Measurements from ENCODE around the gene LHPP. TPM values are rescaled to one million over a fixed set of nuclear protein-coding genes. Genes with fewer than 3 reads are reported as not detected.
A peak's percentile ranks its signal among the peaks of the same experiment; 100 is the strongest.

Gene LHPP
- total RNA-seq, 1 donor from 2014 or later: 12.1 TPM

DNA sequence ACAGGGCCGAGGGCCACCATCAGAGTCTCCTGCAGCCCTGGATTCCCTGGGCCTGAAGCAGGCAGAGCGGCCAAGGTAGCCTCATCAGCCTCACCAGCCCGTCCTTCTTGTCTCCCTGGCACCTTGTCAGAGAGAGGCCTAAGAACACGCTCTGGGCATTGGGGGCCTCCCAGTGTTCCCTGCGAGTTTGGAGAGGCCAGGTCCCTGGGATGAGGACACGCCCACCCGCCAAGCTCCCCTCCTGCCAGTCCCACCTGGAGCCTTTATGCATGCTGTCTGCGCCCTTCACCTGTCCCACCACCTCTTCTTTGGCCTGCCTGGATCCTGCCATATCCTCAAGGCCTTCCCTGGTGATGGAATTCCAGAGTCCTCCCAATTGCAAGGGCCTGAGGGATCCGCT, 69.2 kb downstream of the LHPP start:
- TF ChIP-seq, protein P1, sequence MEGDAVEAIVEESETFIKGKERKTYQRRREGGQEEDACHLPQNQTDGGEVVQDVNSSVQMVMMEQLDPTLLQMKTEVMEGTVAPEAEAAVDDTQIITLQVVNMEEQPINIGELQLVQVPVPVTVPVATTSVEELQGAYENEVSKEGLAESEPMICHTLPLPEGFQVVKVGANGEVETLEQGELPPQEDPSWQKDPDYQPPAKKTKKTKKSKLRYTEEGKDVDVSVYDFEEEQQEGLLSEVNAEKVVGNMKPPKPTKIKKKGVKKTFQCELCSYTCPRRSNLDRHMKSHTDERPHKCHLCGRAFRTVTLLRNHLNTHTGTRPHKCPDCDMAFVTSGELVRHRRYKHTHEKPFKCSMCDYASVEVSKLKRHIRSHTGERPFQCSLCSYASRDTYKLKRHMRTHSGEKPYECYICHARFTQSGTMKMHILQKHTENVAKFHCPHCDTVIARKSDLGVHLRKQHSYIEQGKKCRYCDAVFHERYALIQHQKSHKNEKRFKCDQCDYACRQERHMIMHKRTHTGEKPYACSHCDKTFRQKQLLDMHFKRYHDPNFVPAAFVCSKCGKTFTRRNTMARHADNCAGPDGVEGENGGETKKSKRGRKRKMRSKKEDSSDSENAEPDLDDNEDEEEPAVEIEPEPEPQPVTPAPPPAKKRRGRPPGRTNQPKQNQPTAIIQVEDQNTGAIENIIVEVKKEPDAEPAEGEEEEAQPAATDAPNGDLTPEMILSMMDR (conservative IDR thresholded peaks at IDR 0.05; ENCODE audit: low read depth, low read length): no peak
- H3K4me3 ChIP-seq (ENCODE audit: low read depth, low read length): no peak overlapping the region
- DNase-seq (ENCODE audit: low read depth): no peak

DNA sequence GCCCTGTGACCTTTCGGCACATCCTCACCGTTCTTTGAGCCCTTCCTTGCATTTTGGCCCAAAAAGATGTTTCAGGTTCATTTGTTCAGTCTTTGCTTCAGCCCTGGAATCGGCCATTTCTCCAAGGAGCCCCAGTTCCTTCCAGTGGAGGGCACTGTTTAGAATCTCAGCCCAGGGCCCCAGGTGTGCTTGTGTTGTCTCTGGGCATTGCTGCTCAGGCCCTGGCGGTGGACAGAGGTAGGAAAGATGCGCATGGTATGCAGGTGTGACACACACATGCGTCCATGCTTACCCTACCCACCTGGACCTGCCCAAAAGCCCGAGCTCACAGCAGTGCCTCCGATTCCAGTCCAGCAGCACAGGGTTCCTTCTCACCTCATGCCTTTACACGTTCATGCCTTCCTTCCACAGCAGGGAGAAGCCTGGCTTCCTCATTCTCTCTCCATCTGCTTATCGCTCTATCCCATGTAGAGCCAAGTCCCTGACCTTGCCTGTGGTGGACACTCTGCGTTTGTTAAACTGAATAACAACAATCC, 70.6 kb downstream of the LHPP start:
- H3K4me3 ChIP-seq (ENCODE audit: low read depth, low read length): no peak overlapping the region
- TF ChIP-seq, protein P1 (conservative IDR thresholded peaks at IDR 0.05; ENCODE audit: low read depth, low read length): peak; percentile 39
- no peak for DNase-seq (ENCODE audit: low read depth)

DNA sequence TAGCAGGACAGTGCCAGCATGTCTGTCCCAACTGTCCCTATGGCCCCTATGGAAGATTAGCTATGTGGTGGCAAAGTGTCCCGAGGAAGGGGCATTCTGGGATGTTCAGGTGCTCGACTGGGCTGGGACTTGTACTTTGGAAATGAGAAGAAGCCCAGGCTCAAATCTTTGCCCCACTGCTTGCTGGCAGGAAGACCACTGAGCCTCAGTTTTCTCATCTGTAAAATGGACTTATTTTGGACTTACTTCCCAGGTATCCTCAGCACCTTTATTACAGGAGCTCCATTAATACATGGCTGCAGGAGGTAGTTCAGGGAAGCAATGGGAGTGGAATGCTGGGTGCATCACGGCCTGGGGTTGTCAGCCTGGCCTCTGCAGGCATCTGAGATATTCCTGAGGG, 71.2 kb downstream of the LHPP start:
- TF ChIP-seq, protein P1 (conservative IDR thresholded peaks at IDR 0.05; ENCODE audit: low read depth, low read length): no peak
- no peak overlapping the region for H3K4me3 ChIP-seq (ENCODE audit: low read depth, low read length)
- no peak for DNase-seq (ENCODE audit: low read depth)

DNA sequence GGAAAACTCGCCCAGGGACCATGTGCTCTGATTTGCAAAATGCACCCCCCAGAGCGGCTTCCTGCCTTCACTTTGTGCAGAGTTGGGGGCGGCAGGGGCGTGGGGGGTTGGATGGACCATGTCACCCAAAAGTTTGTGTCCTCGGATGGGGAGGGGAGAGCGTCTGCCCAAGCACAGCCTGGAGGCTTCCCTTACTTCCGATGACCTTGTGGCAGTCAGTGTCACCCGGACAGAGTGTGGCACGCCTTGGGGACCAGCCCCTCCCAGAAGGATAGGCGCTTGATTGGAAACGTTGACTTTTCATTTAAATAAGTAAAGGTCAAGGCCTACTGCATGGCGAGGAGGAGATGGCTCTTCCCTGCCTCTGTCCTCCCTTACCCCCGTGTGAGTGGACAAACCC, 71.6 kb downstream of the LHPP start:
- TF ChIP-seq, protein P1 (conservative IDR thresholded peaks at IDR 0.05; ENCODE audit: low read depth, low read length): no peak
- no peak overlapping the region for H3K4me3 ChIP-seq (ENCODE audit: low read depth, low read length)
- no peak for DNase-seq (ENCODE audit: low read depth)

DNA sequence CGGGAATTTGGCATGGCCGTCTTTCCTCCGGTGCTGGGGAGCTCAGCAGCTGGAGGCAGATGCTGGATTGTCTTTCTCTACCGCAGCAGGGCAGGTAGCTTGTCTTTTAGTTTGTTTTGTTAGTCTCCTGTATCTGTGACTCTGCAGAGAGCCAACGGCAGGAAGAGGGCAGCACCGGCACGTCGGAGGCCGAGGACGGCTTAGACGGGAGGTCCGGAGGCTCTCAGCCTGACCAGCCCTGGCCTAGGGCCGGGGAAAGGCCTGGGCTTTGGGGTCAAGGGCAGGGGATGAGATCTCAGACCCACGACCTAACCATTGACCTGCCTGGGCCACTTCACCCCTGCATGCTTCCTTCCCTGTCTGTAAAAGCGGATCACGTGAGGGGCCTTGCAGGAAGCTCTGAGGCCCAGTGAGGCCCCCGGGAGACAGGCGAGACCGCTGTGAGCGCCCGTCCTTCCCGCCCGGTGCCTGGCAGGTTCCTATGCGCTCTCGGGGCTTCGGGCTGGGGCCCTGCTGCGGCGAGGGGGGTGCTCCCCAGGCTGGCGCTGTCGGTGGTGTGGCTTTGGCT, 72.7 kb downstream of the LHPP start:
- H3K4me3 ChIP-seq (ENCODE audit: low read depth, low read length): no peak overlapping the region
- DNase-seq (ENCODE audit: low read depth): no peak
- TF ChIP-seq, protein P1 (conservative IDR thresholded peaks at IDR 0.05; ENCODE audit: low read depth, low read length): peak; percentile 7

DNA sequence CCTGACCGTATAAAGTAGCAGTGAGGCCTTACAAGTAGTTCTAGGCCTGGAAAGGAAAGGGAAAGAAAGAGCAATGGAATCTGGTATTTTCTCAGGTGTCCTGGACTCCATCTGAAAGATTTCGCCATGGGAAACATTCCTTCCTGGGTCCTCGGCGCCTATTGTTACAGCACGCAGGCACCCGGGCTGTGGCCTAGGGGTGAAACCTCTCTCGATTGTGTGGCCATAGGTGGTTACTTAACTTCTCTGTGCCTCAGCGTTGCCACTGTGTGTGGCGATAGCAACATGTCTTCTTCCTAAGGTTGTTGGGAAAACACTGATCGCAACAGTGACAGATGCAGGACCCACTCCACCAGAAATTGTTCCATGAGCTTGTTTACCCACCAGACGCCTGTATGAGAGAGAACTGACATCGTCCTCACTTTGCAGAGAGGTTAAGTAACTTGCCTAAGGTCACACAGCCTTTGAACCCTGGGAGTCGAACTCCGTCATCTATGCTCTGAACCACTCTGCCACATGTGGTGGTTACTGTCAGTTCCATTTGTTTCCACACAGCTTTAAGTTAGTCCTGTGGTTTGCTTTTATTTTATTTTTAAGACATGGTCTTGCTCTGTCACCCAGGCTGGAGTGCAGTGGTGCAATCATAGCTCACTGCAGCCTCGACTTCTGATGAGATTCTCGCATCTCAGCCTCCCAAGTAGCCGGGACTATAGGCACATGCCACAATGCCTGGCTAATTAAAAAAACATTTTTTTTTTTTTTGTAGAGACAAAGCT, 73.4 kb downstream of the LHPP start:
- H3K4me3 ChIP-seq (ENCODE audit: low read depth, low read length): no peak overlapping the region
- no peak for DNase-seq (ENCODE audit: low read depth)
- TF ChIP-seq, protein P1 (conservative IDR thresholded peaks at IDR 0.05; ENCODE audit: low read depth, low read length): no peak
